Activated T-helper 1 cell treated with Interleukin-2 at 50 U/mL for 16 hours (primary cell): Measurements from ENCODE around the gene CLASP1.

ENCODE experiments used
- DNase-seq: peaks from one replicate; pipeline ENCODE4 v3.0.0-alpha.2; 2020; ENCODE audit warnings: low read depth

CLASP1 gene

DNA sequence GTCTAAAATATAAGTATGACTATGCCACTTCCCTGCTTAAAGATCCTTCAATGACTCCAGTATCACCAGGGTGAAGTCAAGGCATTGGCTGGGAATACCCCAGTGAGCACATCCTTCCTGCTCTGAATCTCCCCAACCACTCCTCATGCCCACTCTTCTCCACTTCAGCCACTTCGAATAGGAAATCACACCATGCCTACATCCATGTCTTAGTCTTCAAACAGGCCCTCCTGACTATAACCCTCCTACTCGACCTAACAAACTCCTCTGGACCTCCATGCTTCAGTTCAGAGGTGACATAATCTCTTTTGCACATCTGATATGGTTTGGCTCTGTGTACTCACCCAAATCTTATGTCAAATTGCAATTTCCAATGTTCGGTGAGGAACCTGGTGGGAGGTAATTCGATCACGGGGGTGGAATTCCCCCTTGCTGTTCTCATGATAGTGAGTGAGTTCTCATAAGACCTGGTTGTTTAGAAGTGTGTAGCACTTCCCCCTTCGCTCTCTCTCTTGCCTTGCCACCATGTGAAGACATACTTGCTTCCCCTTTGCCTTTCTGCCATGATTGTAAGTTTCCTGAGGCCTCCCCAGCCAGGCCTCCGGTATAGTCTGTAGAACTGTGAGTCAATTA is 276.4 kb downstream of the CLASP1 start:
- no peak for DNase-seq

DNA sequence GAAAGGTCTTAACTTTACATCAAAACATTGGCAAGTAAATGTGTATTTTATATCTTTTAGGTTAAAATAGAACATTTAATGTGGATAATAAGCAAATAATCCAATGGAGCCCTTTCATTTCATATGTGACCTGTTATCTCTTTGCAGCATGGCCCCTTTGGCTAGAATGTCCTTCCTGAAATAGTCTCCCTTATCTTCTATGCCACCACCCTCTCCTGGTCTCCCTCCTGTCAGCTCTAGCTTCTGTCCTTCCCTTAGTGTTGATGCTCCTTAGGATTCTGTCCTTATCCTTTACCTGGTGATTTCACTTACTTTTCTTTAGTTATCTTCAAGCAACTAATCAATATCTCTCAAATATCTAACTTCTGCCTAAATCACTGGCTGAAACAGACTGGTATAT is 277.2 kb downstream of the CLASP1 start:
- no peak for DNase-seq

DNA sequence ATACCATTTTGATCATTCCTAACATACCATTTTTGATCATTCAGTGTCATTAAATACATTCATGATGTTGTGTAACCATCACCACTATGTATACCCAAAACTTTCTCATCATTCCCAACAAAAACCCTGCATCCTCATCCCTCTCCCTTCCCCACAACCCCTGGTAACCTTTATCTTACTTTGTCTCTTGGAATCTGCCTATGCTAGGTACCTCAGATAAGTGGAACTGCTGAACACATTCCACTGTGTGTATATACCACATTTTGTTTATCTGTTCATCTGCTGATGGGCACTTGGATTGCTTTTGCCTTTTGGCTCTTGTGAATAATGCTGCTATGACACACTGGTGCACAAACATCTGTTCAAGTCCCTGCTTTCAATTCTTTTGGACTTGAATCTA is 280.4 kb downstream of the CLASP1 start:
- DNase-seq = no peak

DNA sequence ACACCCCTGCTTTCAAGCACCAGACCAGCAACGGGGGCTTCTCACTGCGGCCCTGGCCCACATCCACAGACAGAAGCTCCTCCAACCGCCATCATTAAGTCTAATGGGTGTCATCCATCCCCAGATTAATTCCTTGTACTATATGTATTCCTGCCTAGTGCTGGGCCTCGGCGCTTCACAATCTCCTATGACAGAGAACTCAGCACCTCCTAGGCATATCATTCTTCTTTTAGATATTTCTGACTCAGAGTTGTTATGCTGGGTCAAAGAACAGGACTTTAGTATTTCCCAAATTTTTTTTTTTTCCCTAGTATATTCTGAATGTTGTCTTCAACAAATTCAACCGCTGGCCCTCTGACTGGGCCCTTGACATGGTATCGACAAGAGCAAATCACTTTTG is 281.1 kb downstream of the CLASP1 start:
- DNase-seq = no peak

DNA sequence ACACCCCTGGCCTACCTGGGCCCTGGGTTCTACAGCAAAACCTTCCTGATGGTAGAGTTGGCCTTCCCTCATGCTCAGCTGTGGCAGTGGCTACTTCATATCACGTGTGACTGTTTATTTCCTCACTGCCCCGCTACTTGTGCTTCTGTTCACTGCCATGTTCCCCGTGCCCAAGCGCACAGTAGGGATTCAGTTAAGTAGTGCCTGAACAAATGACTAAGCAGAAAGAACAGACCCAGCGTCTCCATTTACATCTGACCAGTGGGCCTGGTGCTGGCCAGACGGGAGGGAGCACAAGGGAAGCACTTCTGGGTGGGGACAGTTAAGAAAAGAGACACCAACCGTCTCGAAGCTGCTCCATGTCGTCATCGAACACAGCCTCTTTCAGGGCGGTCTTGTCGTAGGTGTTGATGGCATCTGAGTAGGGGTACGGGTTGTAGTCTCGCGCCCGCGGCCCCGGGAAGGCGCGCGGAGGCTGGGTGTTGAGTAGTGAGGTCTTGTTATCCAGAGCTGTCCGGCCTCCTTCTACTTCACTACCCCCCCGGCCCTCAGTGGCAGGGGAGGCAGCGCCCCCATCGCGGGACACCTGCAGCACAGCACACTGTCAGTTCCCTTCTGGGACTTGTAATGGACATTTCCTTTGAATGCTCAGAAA is 281.9 kb downstream of the CLASP1 start:
- no peak for DNase-seq

DNA sequence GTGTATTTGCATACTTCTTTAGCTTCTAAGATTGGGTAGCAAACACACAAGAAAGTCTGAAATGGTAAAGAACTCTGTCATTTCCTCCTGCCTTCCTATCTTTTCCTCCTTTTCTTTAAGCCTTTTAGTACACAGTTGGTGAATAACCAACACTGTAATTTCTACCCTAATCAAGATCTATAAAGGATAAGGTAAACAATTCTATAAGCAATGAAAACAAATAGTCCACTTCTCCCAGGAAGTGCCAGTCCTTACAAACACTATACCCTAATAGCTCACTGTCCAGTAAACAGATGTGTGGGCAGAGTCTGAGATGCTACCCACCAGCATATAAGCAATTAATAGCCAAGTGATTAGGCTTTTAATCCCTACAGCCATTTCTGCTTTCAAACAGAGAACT is 283.2 kb downstream of the CLASP1 start:
- DNase-seq = no peak

DNA sequence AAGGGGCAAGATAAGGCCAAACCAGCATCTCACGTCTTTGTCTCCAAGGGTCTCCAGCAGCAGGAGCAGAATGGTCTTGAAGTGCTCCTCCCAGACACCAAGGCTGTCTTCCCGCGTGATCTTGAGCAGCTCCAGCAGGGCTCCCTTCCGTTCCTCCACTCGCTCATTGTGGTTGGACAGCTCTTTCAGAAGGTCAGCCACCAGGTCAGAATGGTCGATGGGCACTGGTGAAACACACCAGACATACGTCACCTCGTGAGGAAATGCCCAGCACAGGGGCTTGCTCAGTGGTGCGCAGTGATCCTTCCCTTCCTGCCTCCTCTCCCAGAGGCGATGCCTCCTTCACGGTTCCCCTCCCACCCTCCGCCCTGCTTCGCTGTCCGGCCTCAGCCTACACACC is 284.2 kb downstream of the CLASP1 start:
- DNase-seq = no peak

DNA sequence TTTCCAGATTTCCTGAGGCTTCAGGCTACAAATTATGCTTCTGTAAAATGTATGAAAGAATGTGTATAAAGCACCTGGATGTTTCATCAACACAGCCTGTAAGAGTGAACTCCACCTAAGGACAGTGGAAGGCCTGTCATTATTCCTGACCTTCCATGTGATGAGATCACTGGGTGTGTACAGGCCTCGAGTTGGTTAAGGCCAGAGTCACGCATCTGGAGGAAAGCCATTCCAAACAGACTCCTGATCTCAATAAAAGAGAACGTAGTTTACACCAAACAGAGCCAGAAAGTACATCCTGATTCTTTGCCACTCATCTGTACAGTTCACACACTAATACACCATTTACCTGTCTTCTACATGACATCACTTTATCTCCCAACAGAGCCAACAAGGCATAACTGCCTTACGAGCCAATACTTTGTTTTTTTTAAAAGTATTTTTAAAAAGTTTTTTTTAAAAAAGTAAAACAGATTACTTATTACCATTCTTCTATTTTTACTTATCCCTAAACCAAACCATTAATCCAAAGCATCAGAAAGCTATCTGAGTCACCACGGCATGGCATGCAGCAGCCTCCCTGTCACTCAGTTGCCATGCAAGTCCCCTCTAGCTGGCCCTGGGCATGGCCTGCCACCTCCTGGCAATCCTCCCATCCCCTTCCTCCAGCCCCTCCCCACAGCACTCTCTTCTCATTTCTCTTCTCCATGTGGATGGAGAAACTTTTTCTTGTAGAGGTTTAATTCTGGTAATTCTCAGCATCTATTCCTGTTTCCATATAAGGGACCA is 285.4 kb downstream of the CLASP1 start:
- DNase-seq = no peak

DNA sequence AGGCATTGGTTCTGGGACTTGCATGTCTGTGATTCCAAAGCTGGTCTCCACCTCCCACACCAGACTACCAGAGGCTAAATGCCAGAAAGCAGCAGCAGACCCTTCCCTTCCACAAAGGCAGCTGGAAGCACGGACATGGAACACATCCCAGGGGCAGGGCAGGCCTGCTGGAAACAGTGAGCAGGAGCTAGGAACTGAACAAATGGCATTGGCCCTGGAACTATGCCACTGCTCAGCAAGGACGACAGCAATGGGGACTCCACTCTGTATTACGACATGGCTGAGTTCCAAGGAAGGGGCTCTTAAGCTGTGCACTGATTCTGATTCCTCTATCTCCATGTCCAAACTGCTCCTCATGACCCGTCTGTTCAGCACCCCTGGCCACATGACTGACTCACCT is 286.5 kb downstream of the CLASP1 start:
- DNase-seq = no peak

DNA sequence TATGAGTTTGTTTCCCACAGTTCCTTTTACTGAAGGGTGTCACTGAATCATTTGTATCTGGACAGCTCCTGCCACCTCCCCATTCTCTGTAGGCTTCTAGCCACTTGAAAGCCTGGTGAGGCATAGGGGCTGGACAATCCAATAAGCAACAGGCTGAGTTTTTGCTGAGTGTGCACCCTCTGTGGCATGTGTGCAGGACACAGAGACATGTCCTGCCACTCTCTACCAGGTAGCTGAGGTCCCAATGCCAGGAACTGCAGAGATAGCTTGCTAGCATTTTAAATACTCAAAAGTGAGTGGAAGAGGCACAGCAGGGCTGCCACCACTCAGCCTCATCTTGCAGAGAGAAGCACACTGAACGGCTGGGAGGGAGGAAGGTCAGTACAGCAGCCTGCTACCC is 287.0 kb downstream of the CLASP1 start:
- DNase-seq = no peak

DNA sequence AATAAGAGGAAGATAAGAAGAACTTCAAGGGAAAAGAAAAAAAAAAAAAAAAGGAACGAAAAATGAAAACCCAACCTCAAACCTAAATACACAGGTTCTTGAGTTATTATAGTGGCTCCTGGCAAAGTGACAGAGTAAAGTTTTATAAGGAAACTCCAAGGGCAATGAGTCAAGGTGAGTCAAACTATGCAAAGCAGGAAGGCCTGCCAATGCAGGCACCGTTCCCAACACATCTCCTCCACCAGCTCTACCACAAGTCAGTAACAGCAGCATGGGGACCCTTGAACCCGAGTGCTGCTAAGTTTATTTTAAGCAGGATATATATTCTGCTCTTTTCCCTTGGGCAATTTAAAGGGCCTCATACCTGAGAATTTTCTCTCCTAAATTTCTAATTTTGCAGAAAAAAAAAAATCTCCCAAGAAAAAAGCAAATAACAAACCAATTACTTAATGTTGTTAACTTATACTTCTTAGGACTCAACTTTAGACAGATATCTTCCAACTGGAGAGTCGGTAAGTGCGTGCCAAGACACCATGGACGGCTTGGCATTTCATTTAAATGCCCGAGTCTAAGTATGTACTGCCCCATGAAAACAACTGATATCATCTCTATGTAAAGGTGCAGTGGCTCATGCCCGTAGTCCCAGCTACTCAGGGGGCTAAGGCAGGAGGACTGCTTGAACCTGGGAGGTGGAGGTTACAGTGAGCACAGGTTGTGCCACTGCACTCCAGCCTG is 288.5 kb downstream of the CLASP1 start:
- DNase-seq = no peak

DNA sequence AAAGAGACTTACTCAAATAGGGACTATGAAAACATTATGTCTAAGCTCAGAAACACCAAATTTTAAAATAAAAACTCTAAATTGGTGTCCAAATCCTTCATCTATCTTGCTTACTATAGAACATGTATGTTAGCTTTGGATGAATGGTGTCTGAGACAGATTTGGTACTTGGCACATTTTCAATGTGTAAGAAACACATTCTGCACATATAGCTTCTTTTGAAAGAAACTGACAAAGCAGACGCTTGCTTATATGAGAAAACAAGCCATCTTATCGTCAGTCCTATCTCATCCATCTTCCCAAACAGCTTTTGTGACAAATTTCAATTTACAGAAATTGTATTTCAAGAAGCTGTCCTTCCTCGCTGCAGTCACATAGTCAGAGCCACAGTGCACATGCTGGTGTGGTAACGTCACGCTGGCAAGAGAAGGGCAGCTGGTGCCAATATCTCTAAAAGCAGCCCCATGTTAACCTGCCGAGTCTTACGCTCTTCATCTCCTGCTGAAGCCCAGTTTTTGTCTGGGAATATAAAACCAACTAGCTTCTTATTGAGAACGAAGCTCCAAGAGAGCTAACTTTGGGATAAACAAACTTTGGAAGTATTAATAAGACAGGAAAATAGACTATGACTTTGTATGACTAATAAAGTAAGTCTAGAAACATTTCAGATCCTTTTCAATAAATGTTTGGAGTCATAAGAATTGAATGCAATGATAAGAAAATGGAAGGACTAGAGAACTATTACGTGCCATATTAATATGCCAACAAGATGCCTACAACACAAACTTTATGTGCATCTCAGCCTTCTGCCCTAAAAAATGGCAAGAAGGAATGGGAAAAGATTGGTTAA is 289.3 kb downstream of the CLASP1 start:
- no peak for DNase-seq

DNA sequence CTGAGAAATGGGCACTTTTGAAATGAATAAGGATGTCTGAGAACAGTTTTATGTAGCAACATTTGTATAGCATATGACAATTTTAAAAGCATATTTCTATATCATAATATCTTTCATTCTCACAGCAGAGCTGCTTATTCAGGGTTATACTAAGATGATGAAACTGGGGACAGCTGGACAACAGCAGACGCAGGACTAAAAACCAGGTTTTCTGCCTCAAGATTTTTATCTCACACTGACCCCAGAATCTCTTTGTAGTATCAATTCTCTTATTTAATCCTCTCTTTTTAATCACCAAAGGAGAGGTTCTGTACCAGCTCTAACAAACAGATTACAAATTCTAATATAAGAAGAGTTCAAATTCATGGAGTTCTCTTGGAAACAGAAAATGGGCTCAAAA is 290.1 kb downstream of the CLASP1 start:
- no peak for DNase-seq

DNA sequence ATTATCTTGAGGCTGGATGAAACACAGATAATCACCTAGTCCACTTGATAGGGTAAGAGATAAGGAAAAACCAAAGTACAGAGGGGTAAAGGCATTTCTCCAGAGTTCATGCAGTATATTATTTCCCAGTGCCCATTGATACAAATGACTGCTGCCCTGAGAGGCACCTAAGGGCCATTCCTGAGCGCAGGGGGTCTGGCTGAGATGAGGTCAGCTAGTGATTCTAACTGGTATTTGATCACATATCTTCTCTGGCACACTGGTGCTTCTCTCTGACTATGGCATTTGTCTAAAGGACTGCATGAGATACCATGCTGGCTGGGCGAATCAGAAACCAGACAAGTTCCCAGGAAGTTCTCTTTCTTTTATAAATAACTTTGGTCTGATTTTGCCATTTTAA is 291.0 kb downstream of the CLASP1 start:
- DNase-seq = no peak

DNA sequence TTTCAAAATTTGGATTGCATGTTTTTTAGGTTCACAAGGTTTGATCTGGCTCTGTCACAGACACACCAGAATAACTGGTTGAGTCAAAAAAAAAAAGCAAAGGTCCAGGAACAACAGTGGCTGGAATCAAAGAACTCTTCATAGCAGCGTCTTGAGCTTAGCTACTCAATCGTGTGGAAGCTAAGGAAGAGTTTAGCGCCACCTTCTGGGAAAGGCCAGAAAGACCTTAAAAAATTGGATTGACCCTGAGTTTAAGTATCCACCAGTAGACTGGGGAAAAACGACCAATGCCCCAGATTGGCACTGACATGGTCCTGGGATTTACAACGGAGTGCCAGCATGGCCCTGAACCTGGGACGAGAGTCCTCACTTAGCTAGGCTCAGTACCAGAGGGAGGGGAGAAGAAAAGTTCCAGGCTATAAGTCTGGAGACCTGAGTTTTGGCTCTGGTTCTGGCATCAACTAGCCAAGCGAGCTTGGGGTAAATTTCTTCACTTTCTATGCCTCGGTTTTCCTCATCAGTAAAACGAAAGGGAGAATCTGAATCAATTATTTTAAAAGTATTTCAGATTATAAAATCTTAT is 293.1 kb downstream of the CLASP1 start:
- DNase-seq = no peak

DNA sequence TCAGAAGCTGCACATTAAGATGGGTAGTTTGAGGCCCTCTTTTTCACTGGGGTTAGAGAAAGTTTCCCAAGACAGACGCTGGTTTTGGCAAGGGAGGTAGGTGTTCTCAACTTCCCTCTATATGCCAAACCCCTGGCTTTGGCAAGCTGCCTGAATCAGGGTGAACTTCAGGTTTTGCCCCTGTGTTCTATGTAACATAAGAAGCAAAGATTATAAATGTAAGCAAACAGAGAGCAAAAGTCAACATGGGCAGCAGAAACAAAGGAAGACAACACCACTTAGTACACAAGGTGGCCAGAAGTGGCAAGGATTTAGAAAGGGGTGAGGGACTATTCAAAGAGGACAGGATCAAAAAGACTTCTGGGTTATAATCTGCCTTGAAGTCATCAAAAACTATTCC is 293.8 kb downstream of the CLASP1 start:
- no peak for DNase-seq

DNA sequence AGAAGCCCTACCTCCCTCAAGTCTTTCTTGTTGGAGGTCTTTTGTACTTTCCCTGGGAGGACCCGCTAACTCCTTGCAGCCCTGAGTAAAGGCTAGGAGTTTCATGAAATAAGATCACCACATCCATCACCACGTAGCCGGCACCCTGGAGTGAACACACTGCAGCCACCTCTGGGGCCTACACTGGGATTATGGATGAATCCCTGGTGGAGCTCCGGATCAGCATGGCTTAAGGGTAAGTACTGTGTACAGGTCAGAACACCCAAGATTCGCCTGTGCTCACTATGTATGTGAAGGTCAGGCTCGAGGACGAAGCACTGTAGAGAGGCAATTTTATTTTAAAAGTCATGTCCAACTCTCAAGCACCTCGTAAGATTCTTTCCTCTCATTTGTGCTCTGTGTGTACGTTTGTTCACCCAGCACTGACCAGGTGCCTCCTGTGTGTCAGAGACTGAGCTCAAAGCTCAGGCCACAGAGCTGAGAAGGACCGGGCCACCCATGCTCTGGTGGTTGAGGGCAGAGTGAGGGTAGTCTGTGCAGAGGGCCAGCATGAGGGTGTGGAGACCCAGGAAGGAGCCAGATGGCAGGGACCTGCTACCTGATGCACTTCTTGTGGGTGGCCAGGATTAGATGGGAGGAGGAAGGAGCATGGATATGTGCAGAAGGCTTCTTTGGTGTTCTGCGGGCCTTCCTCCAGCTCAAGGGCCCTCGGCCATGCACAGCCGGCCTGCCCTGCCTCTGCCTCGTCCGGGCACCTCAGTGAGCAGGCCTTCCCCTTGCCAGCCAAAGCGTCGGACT is 297.5 kb downstream of the CLASP1 start:
- no peak for DNase-seq

DNA sequence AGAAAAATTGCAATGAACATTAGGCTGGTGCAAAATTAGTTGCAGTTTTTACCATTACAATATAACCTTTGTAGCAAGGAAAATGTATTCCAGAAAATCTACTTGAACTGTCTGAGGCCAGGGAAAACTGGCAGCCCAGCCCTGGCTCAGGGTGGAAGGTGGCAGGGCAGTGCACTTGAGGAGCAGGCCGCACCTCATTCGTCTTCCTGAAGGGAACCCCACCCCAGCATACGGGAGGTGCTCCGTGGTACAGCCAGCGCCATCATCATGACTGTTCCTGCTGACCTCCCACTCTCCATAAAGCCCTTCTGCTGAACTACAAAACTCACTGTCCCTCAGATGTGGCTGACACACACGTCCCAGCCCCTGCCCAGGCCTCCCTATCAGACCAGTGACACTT is 298.4 kb downstream of the CLASP1 start:
- DNase-seq = no peak

DNA sequence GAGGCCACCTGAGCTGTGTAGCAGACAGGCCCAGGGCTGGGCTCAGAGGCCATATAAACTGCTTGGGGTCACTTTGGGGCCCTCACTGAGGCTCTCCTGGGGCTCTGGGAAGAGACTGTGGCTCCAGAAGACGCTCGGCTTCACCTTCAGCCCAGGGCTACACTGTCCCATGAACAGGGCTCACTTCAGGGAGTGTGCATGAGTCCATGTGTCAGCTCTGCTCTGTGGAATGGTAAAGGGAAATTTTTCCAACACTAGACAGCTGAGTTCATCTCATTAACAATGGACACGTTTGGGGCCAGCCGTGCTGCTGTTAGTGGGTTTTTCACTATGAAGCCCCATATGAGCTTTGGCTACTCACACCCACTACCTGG is 298.9 kb downstream of the CLASP1 start:
- DNase-seq = no peak

DNA sequence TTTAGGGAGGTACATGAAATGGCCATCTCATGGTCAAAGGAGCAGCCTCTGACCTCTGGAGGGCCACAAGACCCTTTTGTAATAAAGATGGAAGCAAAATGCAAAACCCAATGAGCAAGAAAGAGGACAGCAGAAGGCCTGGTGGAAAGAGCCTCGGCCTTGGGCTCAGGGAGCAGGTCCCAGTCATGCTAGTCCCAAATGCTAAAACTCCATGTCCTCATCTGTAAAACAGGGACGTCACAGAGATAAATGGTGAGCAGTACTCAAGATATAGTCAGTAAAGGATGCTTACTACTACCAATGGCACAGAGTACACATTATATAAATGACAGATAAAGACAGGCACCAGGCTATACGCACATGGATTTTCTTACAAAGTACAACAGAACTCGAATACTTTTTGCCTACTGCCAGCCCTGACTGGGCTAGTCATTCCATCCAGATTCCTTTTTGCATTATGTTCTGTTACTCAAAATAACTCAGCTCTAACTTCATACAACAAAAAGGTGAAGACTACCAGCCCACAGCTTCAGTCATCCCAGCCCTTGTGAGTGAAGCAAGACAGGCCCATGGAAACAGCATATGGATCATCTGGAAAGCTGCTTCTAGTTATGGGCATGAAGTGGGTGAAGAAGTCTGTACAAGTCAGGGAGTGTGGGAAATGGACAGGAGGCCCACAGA is 299.4 kb downstream of the CLASP1 start:
- no peak for DNase-seq
